Urinary bladder (tissue), 4 donors: ENCODE results near the gene SIL1. TPM values are rescaled to one million over a fixed set of nuclear protein-coding genes. Genes with fewer than 3 reads are reported as not detected.

Source experiments
- DNase-seq: peaks from one replicate; pipeline ENCODE4 v3.0.0-alpha.2; 2015; ENCODE audit errors: extremely low spot score
- H3K27ac ChIP-seq: one replicate; pipeline ENCODE4 v1.5.1; 2013; ENCODE audit warnings: low read depth, mild to moderate bottlenecking, moderate library complexity
- H3K36me3 ChIP-seq: one replicate; pipeline ENCODE4 v1.6.1; 2013; ENCODE audit warnings: mild to moderate bottlenecking, moderate library complexity; ENCODE audit not compliant: insufficient read depth
- H3K4me1 ChIP-seq: one replicate; pipeline ENCODE4 v1.6.1; 2013; ENCODE audit warnings: mild to moderate bottlenecking, moderate library complexity; ENCODE audit not compliant: insufficient read depth
- H3K4me3 ChIP-seq: one replicate; pipeline ENCODE4 v1.5.1; 2013; ENCODE audit warnings: low read depth, low read length
- WGBS: extraction: QIAGEN DNeasy Blood & Tissue Kit; methylation state at CpG from one replicate; pipeline ENCODE4 v1.1.7; 2013; 5-methylcytosine and 5-hydroxymethylcytosine counted together
- polyA plus RNA-seq: library from polyadenylated mRNA; stranded (reverse); fragments of 200-250 nt; gene quantifications from one replicate; pipeline ENCODE4 v1.2.3, GENCODE V29; 2013
- total RNA-seq: library from RNA; depleted of rRNA; stranded (reverse); fragments of >200 nt; gene quantifications from one replicate; pipeline ENCODE4 v1.2.3, GENCODE V29; 2014
- donor health status: healthy with polysubstance abuse.
- donor health status: healthy.

Gene SIL1
- total and polyA plus RNA-seq, 2 donors = 31.5 to 49.8 TPM

DNA sequence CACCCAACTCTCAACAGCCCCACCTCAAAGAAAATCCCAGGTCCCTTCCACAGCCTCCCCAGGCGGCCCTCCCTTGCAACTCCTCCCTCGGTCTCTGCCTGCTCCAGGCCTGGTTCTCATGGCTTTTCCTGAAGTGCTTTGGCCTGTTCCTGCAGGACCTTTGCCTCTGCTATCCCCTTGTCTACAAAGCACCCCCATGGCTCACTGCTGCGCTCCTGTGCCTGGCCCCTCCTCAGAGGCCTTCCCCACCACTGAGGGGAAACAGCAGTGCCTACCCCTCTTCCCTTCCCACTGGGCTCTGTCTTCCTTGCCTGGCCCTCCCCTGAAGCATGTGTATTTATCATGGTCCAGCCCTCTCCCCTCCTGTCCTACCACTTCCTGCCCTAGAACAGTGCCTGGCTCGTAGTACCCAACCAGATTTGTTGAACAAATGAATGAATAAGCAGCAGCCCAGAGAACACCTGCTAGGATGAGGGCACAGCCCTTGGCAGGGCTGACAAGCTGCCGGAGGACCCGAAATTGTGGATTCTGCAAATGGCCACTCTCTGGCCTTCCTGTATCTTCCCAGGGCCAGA is 254.5 kb downstream of the SIL1 start:
- WGBS = 93% methylated on average over 6 of the region's 6 CpGs
- no peak overlapping the region for H3K27ac ChIP-seq
- H3K36me3 ChIP-seq = no peaks in the 10 kb centered on the region
- H3K4me1 ChIP-seq = no peaks in the 10 kb centered on the region
- H3K4me3 ChIP-seq = no peak overlapping the region
- DNase-seq = no peak

DNA sequence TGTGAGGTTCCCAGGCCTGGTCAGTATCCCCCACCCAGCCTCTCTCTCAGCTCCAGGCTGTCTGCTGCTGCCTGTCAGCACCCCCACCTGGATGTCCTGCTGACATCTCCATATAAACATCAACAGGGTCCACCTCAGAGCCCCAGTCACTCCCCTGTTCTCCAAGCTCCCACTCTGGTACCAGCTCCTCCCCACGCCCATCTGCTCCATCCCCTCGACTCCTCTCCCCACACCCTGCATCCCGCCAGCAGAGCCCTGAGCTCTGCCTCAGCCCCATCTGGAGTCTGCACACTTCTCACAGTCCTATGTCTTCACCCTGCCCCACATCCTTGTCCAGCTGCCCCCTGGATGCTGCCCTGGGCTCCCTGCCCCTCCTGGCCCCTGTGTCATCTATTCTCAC is 255.3 kb downstream of the SIL1 start:
- 81% methylated on average over 3 of the region's 3 CpGs for WGBS
- H3K4me3 ChIP-seq = no peak overlapping the region
- H3K36me3 ChIP-seq = no peaks in the 10 kb centered on the region
- DNase-seq = no peak
- H3K27ac ChIP-seq = no peak overlapping the region
- no peaks in the 10 kb centered on the region for H3K4me1 ChIP-seq

DNA sequence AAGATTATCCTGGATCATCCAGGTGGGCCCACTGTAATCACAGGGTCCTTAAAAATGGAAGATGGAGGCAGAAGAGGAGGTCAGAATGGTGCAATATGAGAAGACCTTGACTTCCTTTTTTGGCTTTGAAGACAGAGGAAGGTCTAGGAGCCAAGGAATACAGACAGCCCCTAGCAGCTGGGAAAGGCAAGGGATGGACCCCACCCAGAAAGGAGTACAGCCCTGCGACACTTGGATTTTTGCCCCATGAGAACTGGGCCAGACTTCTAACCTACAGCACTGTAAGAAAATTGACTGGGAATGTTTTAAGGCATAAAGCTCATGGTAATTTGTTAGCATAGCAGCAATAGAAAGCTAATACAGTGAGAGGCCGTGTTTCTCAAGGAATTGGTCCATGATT is 256.1 kb downstream of the SIL1 start:
- no peak overlapping the region for H3K27ac ChIP-seq
- no peaks in the 10 kb centered on the region for H3K4me1 ChIP-seq
- H3K4me3 ChIP-seq = no peak overlapping the region
- WGBS = 79% methylated on average over 2 of the region's 2 CpGs
- no peak for DNase-seq
- no peaks in the 10 kb centered on the region for H3K36me3 ChIP-seq

- 62% methylated on average over 5 of the region's 5 CpGs for WGBS
- H3K4me1 ChIP-seq = no peaks in the 10 kb centered on the region
- no peak for DNase-seq
- no peak overlapping the region for H3K4me3 ChIP-seq
- H3K36me3 ChIP-seq = peaks cover 3% of the 10 kb centered on the region
- no peak overlapping the region for H3K27ac ChIP-seq
These were observed 259.6 kb downstream of the SIL1 start for GRCh38 chr5:138938526-138938925.

GRCh38 chr5:138937392-138938387 is 260.5 kb downstream of the SIL1 start:
- 81% methylated on average over 25 of the region's 25 CpGs for WGBS
- peaks cover 5% of the 10 kb centered on the region for H3K36me3 ChIP-seq
- no peak overlapping the region for H3K27ac ChIP-seq
- H3K4me3 ChIP-seq = no peak overlapping the region
- no peaks in the 10 kb centered on the region for H3K4me1 ChIP-seq
- DNase-seq = no peak

GRCh38 chr5:138936968-138937345 is 261.2 kb downstream of the SIL1 start:
- 44% methylated on average over 2 of the region's 2 CpGs for WGBS
- DNase-seq = no peak
- Histone ChIP-seq H3K4me1 (no peaks in the 10 kb centered on the region), H3K36me3 (peaks cover 5% of the 10 kb centered on the region), H3K27ac (no peak overlapping the region), H3K4me3 (no peak overlapping the region)

DNA sequence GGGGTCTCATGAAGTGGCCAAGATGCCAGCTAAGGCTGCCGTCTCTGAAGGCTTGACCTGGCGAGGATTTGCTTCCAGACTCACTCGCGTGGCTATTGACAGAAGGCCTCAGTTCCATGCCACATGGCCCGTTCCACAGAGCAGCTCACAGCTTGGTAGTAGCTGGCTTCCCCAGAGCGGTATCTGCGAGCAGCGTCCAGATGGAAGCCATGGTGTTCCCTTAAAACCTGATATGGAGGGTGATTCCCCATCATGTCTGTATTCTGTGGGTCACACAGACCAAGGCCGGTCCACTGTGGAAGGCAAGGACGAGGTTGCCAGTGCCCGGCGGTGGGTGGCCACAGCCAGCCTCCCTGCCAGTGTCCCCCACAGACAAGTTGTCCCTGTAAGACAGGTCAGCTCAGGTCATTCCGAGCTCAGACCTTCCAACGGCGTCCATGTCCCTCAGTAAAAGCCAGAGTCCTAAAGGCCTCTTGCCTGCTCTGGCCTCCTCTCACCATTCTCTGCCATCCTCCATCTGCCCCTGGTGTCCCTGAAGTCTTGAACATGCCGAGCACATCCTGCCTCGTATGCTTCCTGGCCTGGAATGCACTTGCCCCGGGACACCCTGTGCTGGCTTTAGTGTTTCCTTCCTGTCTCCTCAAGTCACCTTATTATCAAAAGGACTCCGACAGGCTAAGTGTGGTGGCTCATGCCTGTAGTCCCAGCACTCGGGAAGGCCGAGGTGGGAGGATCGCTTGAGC is 261.8 kb downstream of the SIL1 start:
- Histone ChIP-seq H3K4me1 (no peaks in the 10 kb centered on the region), H3K4me3 (no peak overlapping the region), H3K27ac (no peak overlapping the region), H3K36me3 (peaks cover 5% of the 10 kb centered on the region)
- DNase-seq = no peak
- 87% methylated on average over 22 of the region's 22 CpGs for WGBS

DNA sequence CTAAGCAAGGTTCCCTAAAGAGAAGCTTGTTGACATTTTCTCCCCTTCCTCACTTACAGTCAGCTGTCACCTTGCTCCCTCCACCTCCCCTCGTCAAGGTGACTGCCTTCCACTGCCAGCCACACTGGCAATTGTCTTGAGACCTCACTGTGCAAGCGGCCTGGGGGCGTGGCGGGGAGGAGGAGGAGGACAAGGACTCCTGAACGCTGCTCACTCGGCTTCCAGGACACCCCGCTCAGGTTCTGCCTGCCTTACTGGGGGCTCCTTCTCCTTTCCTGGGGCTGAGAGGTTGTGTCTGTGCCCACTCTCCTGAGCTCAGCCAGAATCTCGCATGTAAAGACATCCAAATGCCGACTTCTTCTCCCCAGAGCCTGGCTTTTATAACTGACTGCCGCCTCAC is 262.7 kb downstream of the SIL1 start:
- WGBS = 84% methylated on average over 10 of the region's 10 CpGs
- no peak overlapping the region for H3K27ac ChIP-seq
- H3K4me3 ChIP-seq = no peak overlapping the region
- no peak for DNase-seq
- peaks cover 5% of the 10 kb centered on the region for H3K36me3 ChIP-seq
- H3K4me1 ChIP-seq = no peaks in the 10 kb centered on the region

DNA sequence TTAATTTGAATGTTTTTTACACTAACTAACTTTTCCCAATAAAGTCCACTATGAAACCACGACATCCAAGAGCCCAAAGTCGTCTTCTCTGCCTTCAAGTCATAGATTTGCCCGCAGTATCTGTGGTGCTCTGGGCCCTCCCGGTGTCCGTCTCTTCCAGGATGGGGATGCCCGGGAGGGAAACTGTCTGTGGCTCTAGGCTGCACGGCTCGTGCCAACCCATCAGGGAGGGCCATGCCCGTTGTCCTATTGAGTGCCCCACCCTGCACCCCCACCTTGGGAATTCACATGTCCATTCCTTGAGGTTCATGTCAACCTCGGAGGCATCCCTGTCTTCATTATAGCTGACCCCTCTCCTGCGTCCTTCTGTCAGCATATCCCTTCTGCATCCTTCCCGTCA is 263.2 kb downstream of the SIL1 start:
- Histone ChIP-seq H3K27ac (no peak overlapping the region), H3K4me3 (no peak overlapping the region), H3K36me3 (peaks cover 5% of the 10 kb centered on the region), H3K4me1 (no peaks in the 10 kb centered on the region)
- 89% methylated on average over 12 of the region's 12 CpGs for WGBS
- no peak for DNase-seq

- WGBS = 90% methylated on average over 18 of the region's 18 CpGs
- no peak for DNase-seq
- Histone ChIP-seq H3K4me1 (no peaks in the 10 kb centered on the region), H3K27ac (no peak overlapping the region), H3K36me3 (peaks cover 5% of the 10 kb centered on the region), H3K4me3 (no peak overlapping the region)
These were observed 264.5 kb downstream of the SIL1 start for GRCh38 chr5:138933522-138934290.

DNA sequence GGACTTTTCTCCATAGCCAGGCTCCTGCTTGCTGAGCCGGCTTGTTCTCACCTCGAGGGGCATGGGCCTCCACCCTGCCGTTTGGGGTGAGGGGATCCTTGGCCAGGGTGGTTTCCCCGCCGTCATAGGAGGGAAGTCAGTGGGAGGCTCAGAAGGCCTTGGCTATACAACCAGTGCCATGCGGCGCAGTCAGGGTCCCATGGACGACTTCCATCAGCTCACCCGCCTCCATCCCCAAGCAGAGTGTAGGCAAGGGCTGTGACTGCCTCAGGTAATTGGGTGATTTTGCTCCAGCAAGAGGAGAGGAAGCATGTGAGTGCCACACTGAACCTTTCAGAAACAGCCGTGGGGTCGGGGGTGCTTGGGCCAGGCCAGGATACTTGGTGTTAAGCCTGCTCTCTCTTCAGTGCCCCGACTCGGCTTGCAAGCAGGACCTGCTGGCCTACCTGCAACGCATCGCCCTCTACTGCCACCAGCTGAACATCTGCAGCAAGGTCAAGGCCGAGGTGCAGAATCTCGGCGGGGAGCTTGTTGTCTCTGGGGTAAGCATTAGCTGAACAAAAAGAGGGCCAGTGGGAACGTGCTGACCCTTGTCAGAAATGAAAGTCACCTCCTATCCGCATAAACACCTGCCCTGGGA is 265.9 kb downstream of the SIL1 start:
- DNase-seq = no peak
- 75% methylated on average over 20 of the region's 20 CpGs for WGBS

GRCh38 chr5:138930371-138931097 is 267.6 kb downstream of the SIL1 start:
- 79% methylated on average over 10 of the region's 10 CpGs for WGBS
- no peak overlapping the region for H3K27ac ChIP-seq
- DNase-seq = no peak
- H3K4me3 ChIP-seq = no peak overlapping the region
- no peaks in the 10 kb centered on the region for H3K4me1 ChIP-seq
- H3K36me3 ChIP-seq = peaks cover 9% of the 10 kb centered on the region

More for the DNA sequence above, 265.9 kb downstream of the SIL1 start:
- H3K4me3 ChIP-seq = no peak overlapping the region
- no peak overlapping the region for H3K27ac ChIP-seq
- H3K36me3 ChIP-seq = peaks cover 5% of the 10 kb centered on the region
- H3K4me1 ChIP-seq = no peaks in the 10 kb centered on the region
